KG1 (cell line): ENCODE measurements around the gene ELAVL4.
"Not testable (repeated sequence)": the region's sequence is repeated elsewhere in the genome, so short reads cannot be mapped to it uniquely, and the experiment has no call there.

Source experiments
- DNase-seq: peaks from one replicate; lab custom pipeline; 2025; lab: John Stamatoyannopoulos, UW

The ELAVL4 gene

GRCh38 chr1:50126927-50127715 lies 18.4 kb downstream of the ELAVL4 start:
- no peak for DNase-seq

GRCh38 chr1:50129201-50129600 lies 20.5 kb downstream of the ELAVL4 start:
- no peak for DNase-seq

GRCh38 chr1:50132347-50132894 lies 23.7 kb downstream of the ELAVL4 start:
- DNase-seq: no peak

GRCh38 chr1:50135716-50136115 lies 27.0 kb downstream of the ELAVL4 start:
- DNase-seq: no peak

GRCh38 chr1:50139339-50140181 lies 30.8 kb downstream of the ELAVL4 start:
- DNase-seq: no peak

- no peak for DNase-seq
Measured at GRCh38 chr1:50140182-50140447, 31.4 kb downstream of the ELAVL4 start.

GRCh38 chr1:50147191-50147850 lies 38.6 kb downstream of the ELAVL4 start:
- no peak for DNase-seq

- DNase-seq: no peak
Measured at GRCh38 chr1:50148142-50148923, 39.6 kb downstream of the ELAVL4 start.

GRCh38 chr1:50152236-50152635 lies 43.5 kb downstream of the ELAVL4 start:
- no peak for DNase-seq

- DNase-seq: no peak
Measured at GRCh38 chr1:50155541-50155940, 46.8 kb downstream of the ELAVL4 start.

- no peak for DNase-seq
Measured at GRCh38 chr1:50156241-50157010, 47.7 kb downstream of the ELAVL4 start.

- DNase-seq: no peak
Measured at GRCh38 chr1:50157306-50157941, 48.7 kb downstream of the ELAVL4 start.

- DNase-seq: no peak
Measured at GRCh38 chr1:50158421-50158820, 49.7 kb downstream of the ELAVL4 start.

GRCh38 chr1:50163680-50164079 lies 55.0 kb downstream of the ELAVL4 start:
- no peak for DNase-seq

- DNase-seq: not testable (repeated sequence)
Measured at GRCh38 chr1:50166351-50166750, 57.6 kb downstream of the ELAVL4 start.

GRCh38 chr1:50172299-50172698 lies 63.6 kb downstream of the ELAVL4 start:
- no peak for DNase-seq

- no peak for DNase-seq
Measured at GRCh38 chr1:50174101-50174500, 65.4 kb downstream of the ELAVL4 start.

GRCh38 chr1:50175719-50176639 lies 67.3 kb downstream of the ELAVL4 start:
- DNase-seq: no peak

GRCh38 chr1:50177994-50178393 lies 69.3 kb downstream of the ELAVL4 start:
- DNase-seq: no peak
